Measurements from ENCODE around the gene NLGN1. TPM values are rescaled to one million over a fixed set of nuclear protein-coding genes. Genes with fewer than 3 reads are reported as not detected.

Gene NLGN1
- total and polyA plus RNA-seq, 2 of the 8 experiments (the other 6 are each of a cell fraction or from before 2014, with no cell fraction given): 7.8 to 14.8 TPM

GRCh38 chr3:173839859-173840258 is 442.3 kb downstream of the NLGN1 start:
- Histone ChIP-seq H3K23me2 (ENCODE audit: low read depth, low read length) (no peaks in the 10 kb centered on the region; the same call in 1 of the 2 replicates), H2BK5ac (ENCODE audit: low read depth, low read length) (no peak overlapping the region), H3K14ac (ENCODE audit: insufficient read length) (no peak overlapping the region), H2BK120ac (replicated peaks; ENCODE audit: low read depth, low read length) (no peak overlapping the region), H2AK5ac (ENCODE audit: low read depth, low read length) (no peak overlapping the region), H3K79me2 (ENCODE audit: control insufficient read depth in 1 of 2, insufficient read depth in 2 of 2, low read length in 2 of 2) (no peaks in the 10 kb centered on the region), H3K56ac (replicated peaks; ENCODE audit: insufficient read length, low read depth, low read length) (no peak overlapping the region), H2BK12ac (ENCODE audit: low read depth, low read length) (no peak overlapping the region), H3K27ac (ENCODE audit: low read depth, low read length) (no peak overlapping the region), H3K4me1 (replicated peaks in 1 of 4; ENCODE audit: control insufficient read depth in 3 of 4, insufficient read depth in 4 of 4, low read length in 3 of 4) (peaks cover 0 to 5% (median 0%) of the 10 kb centered on the region in 4 experiments; a peak in 1 of 7 replicates), H3K4me2 (ENCODE audit: insufficient read depth in 1 of 2, low read depth in 2 of 2, low read length in 2 of 2) (no peak overlapping the region), H3K9me3 (ENCODE audit: insufficient read depth in 2 of 2, low read depth in 1 of 2, low read length in 1 of 2) (peaks cover 5 to 7% of the 10 kb centered on the region in 2 experiments; a peak in 2 of 4 replicates), H4K20me1 (replicated peaks in 1 of 2; ENCODE audit: control insufficient read depth in 1 of 2, insufficient read depth in 2 of 2, low read length in 2 of 2) (no peaks in the 10 kb centered on the region), H3K4me3 (ENCODE audit: extremely low read depth in 1 of 4, insufficient read depth in 2 of 4, low read depth in 3 of 4, low read length in 4 of 4) (no peak overlapping the region), H3K36me3 (ENCODE audit: control insufficient read depth in 2 of 4, insufficient read depth in 4 of 4, low read length in 3 of 4) (no peaks in the 10 kb centered on the region), H3K23ac (ENCODE audit: insufficient read length) (no peak overlapping the region), H3K9ac (replicated peaks in 1 of 4; ENCODE audit: extremely low read depth in 1 of 4, low read depth in 3 of 4, low read length in 3 of 4) (no peak overlapping the region), H2BK20ac (ENCODE audit: low read length) (no peak overlapping the region), H2AFZ (ENCODE audit: low read length) (no peak overlapping the region), H4K8ac (ENCODE audit: extremely low read depth, insufficient read depth, low read length) (no peak overlapping the region), H3K18ac (ENCODE audit: extremely low read depth, low read length) (no peak overlapping the region), H4K5ac (ENCODE audit: insufficient read length, low read depth, low read length) (no peak overlapping the region), H2BK15ac (ENCODE audit: low read length) (no peak overlapping the region), H3K79me1 (ENCODE audit: low read depth, low read length) (no peaks in the 10 kb centered on the region), H3K4ac (replicated peaks; ENCODE audit: insufficient read length, low read depth, low read length) (no peak overlapping the region), H4K91ac (replicated peaks; ENCODE audit: insufficient read length, low read length) (no peak overlapping the region), H3K27me3 (replicated peaks in 1 of 4; ENCODE audit: control insufficient read depth in 3 of 4, extremely low read depth in 1 of 4, insufficient read depth in 3 of 4, low read length in 3 of 4) (no peaks in the 10 kb centered on the region)
- ChIA-PET CTCF (ENCODE audit: partially characterized antibody) (no interaction called here), POLR2A (ENCODE audit: partially characterized antibody) (no interaction called here)
- FAIRE-seq (no peak), DNase-seq (ENCODE audit: low read depth in 1 of 2, low spot score in 2 of 2) (no peak)
- 65% methylated on average over 3 of the region's 3 CpGs; no CpG with 5 or more reads in 1 of the 2 experiments for WGBS, 2 experiments (ENCODE audit: extremely low coverage in 1 of 2, insufficient coverage in 1 of 2, insufficient read length in 1 of 2, insufficient replicate concordance in 2 of 2, low coverage in 1 of 2, low lambda C conversion rate in 2 of 2, missing lambda C conversion rate in 1 of 2)
- TF ChIP-seq YY1 (IDR thresholded peaks at IDR 0.05; ENCODE audit: low read depth, low read length) (no peak), RFX5 (IDR thresholded peaks at IDR 0.05; ENCODE audit: borderline replicate concordance, low read depth, low read length) (no peak), NRF1 (IDR thresholded peaks at IDR 0.05; ENCODE audit: low read depth, low read length) (no peak), SP4 (IDR thresholded peaks at IDR 0.05; ENCODE audit: low read length) (no peak), TBP (IDR thresholded peaks at IDR 0.05; ENCODE audit: low read depth, low read length) (no peak), MAFK (IDR thresholded peaks at IDR 0.05; ENCODE audit: low read depth, low read length) (no peak), CTCF (IDR thresholded peaks at IDR 0.05; ENCODE audit: control extremely low read depth in 1 of 3, insufficient read depth in 1 of 3, low read depth in 1 of 3, low read length in 3 of 3) (no peak), EZH2 (IDR thresholded peaks at IDR 0.05; ENCODE audit: low read depth, low read length, severe bottlenecking) (no peak), RXRA (IDR thresholded peaks at IDR 0.05; ENCODE audit: insufficient read depth, low read depth, low read length) (no peak)
- TF ChIP-seq, protein P1, sequence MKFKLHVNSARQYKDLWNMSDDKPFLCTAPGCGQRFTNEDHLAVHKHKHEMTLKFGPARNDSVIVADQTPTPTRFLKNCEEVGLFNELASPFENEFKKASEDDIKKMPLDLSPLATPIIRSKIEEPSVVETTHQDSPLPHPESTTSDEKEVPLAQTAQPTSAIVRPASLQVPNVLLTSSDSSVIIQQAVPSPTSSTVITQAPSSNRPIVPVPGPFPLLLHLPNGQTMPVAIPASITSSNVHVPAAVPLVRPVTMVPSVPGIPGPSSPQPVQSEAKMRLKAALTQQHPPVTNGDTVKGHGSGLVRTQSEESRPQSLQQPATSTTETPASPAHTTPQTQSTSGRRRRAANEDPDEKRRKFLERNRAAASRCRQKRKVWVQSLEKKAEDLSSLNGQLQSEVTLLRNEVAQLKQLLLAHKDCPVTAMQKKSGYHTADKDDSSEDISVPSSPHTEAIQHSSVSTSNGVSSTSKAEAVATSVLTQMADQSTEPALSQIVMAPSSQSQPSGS (IDR thresholded peaks at IDR 0.05; ENCODE audit: low read length): no peak
